ENCODE measurements around the gene STAB2.

Gene STAB2

GRCh38 chr12:103583008-103583407 is 4.1 kb upstream of the STAB2 start:
- DNase-seq: no peak

DNA sequence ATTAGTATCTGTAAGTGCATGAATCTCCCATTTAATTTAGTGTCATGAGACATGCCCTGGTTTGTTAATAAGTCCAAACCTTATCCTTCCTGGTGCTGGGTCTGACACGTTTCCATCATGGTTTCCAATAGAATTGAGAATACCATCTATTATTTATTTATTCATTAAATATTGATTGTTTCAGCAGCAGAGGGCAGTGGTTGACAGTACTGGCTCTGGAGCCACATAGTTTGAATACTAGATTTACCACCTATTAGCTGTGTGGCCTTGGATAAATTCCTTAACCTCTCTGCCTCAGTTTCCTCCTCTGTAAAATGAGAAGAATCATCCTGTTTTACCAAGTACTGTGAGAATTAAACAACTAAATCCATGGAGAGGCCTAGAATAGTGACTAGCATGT is 941 bp upstream of the STAB2 start:
- no peak for DNase-seq

DNA sequence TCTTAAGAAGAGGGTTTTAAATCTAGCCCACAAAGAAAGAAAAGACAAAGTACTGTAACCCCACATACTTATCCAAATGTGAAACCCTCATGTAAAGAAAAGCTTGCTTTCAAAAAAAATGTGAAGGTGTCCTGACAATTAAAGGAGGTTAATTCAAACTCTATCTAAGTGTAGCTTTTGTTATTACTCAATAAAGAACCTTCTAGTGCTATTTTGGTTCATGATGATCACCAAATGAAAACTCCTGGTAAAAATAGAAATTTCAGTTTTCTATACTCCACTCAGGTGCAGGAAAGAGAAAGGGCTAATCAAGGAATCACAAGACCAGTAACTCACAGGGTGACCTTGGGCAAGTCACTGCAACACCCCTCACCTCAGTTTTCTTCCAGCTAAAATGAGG is 1.6 kb downstream of the STAB2 start:
- DNase-seq: no peak

- no peak for DNase-seq
Measured at GRCh38 chr12:103589517-103589916, 2.4 kb downstream of the STAB2 start.

DNA sequence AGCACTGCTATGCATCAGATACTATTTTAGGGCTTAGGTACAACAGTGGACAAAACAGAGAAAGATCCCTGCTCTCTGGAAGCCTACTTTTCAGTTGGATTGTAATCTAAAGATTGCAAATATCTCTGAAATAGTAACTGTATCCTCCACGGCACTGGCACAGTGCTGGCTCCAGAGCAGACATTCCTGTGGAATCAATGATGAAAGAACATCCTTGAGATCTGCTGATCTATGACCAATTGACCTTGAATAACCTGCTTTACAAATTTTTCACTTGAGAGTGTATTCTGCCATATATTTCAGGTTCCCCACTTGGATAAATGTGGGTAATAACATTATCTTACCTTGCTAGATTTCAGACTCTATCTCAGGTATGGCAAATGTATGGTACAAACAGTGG is 3.2 kb downstream of the STAB2 start:
- no peak for DNase-seq

- DNase-seq: no peak
Measured at GRCh38 chr12:103596981-103597380, 9.9 kb downstream of the STAB2 start.

- no peak for DNase-seq
Measured at GRCh38 chr12:103599274-103599673, 12.2 kb downstream of the STAB2 start.

- no peak for DNase-seq
Measured at GRCh38 chr12:103600967-103601728, 14.1 kb downstream of the STAB2 start.

DNA sequence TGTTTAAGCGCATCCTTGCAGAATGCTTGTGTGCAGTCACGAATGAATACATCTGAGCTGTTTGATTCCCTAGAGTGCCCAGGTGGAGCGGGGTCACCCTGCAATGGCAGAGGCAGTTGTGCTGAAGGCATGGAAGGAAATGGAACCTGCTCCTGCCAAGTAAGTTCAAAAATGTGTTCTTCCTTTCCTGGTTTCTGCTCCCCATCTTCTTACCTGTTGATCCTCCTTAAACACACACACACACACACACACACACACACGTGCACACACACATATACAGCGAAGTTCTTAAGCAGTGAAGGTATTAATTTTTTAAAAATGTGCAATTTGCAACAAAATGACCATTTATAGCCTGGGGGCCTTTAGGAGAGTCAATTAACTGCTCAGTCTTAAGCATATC is 33.3 kb downstream of the STAB2 start:
- DNase-seq: no peak

DNA sequence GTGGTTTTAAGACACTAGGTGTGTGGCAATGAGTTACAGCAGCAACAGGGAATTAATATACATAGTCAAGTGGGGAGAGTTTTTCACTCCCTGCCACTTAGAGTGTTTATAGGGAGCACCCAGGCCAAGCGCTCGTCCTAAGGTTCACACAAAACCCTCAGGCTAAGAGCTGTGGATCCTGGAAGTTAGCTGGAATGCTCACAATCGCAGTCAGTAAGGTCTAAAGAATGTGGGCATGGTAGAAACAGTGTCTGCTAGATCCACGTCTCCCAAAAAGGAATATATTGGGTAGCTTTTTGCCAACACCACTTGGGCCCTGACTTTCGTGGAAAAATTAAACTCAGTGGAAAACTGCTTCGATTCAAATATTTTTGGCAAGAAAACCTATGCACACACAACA is 36.6 kb downstream of the STAB2 start:
- DNase-seq: peak; percentile 32

- no peak for DNase-seq
Measured at GRCh38 chr12:103626498-103626897, 39.4 kb downstream of the STAB2 start.

GRCh38 chr12:103627189-103627855 is 40.2 kb downstream of the STAB2 start:
- DNase-seq: no peak

DNA sequence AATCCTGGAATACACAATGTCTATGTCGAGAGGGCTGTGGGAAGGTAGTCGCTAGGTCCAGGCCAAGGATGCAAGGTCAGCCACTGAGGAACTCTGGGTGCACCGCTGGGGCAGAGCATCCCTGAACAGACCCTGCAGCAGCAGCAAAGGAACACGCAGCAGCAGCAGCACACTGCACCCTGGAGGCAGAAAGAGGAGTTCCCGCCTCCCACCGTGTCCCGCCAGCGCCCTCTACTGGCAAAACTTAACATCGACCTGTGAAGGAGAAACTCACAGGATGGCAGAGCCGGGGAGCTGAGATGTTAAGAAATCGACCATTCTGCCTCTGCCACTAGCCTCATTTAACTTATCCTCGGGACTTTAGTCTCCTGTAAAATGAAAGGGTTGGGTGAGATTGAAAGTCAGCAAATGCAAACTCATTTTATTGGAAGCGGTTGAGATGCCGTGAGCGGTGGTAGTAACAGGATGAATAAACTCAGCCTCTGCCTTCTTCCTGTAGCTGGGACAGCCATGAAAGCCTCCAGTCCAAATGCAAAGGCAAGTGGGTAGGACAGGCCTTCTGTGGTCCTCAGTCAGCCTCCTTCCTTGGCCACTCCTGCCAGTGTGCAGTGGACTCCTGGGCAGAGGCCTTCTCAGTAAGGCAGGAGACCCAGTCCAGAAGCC is 45.6 kb downstream of the STAB2 start:
- peak; percentile 59 for DNase-seq

GRCh38 chr12:103634732-103635131 is 47.7 kb downstream of the STAB2 start:
- DNase-seq: no peak

- no peak for DNase-seq
Measured at GRCh38 chr12:103635419-103635818, 48.3 kb downstream of the STAB2 start.

- no peak for DNase-seq
Measured at GRCh38 chr12:103637021-103637420, 49.9 kb downstream of the STAB2 start.

DNA sequence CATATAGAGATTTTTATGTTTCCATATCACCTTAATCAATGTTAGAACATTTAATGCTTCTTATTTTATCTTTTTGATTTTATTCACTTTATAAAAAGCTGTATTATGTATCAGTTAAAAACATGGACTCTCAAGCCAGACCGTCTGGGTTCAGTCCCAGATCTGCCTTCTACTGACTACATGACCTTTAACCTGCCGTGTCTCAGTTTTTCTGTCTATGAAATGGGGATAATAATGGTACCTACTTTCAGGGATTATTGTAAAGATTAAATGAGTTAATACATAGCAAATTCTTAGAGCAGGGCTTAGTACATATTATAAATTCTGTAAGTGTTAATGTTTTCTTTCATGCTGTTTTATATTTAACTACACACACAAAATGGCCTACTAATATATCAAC is 50.4 kb downstream of the STAB2 start:
- DNase-seq: no peak

- no peak for DNase-seq
Measured at GRCh38 chr12:103639983-103640382, 52.9 kb downstream of the STAB2 start.

GRCh38 chr12:103640410-103640809 is 53.3 kb downstream of the STAB2 start:
- no peak for DNase-seq

DNA sequence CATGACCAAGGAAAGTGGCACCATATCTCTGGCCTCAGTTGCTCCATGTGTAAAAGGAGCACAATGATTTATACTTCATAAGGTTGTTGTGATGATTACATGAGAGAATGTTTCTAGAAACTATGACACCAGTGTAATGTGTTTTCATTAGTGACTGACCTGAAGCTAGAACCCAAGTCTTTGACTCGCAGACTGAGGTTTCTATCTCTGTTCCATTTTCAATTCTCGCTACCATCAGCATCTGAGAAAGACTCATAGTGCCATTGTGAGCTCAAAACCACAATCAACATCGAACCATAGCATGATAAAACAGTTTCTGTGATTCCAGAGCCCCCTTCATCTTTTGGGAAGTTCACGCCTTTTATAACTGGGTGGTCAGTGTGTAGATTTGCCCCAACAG is 53.8 kb downstream of the STAB2 start:
- DNase-seq: no peak

- no peak for DNase-seq
Measured at GRCh38 chr12:103642240-103642864, 55.3 kb downstream of the STAB2 start.

DNA sequence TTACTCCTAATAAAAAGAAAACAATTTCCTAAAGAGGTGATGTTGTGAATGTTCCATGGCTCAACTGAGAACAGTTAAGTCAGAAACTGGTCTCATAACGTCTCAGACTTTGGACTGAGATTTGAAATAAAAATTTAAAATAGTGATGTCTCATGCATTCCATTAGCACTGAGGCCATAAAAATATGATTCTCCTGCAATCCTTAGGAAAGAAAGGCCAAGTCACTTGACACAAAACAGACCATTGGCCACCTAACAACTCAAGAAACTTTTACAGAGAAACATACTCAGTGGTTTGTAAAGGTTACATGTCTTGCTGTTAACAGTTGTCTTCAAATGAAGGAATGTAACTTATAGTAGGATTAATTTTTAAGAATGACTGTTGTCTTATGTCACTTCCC is 58.1 kb downstream of the STAB2 start:
- no peak for DNase-seq

DNA sequence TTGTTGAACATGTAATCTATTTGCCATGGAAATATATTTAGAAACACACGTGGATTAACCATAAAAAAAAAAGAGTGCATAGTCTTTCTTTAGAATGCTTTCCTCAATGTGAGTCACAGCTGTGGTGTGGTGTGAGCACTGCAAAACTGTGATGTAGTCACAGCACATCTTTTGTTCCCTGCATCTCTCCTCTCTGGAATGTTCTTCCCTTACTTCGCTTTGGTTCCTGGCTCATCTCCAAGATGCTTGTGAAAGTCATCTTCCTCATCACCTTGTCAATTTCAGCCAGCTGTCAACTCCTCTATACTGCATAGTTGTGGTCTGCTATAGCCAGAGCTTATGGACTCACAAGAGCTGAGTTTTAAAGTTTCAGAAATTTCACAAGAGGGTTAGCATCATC is 60.2 kb downstream of the STAB2 start:
- peak; percentile 48 for DNase-seq

DNA sequence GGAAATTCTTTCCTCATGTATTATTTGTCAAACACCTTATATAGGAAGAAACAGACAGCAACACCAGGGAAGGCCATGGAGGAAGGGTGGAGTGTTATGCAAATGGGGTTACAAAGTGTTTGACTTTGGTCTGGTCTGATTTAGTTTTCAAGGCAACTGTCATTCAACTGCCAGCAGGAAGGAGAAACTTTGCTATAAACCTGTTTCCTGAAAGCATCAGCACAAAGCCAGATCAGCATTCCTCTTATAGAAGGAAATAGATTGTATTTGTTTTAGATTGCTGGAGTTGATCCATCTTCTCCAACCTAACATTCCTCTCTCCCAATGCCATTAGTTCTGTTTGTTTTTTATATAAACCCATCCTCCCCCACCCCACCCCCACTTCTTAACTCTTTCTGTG is 65.7 kb downstream of the STAB2 start:
- no peak for DNase-seq
